Stimulated activated CD4-positive, alpha-beta T cell treated with anti-CD3 and anti-CD28 coated beads, Interleukin-2, amount 100 ng/mL, for 48 hours (primary cell): ENCODE measurements around the gene SDK2.

Experiments used
- DNase-seq, 2 donors: peaks; one replicate each; pipeline ENCODE4 v3.0.0-alpha.2; 2020

The SDK2 gene

DNA sequence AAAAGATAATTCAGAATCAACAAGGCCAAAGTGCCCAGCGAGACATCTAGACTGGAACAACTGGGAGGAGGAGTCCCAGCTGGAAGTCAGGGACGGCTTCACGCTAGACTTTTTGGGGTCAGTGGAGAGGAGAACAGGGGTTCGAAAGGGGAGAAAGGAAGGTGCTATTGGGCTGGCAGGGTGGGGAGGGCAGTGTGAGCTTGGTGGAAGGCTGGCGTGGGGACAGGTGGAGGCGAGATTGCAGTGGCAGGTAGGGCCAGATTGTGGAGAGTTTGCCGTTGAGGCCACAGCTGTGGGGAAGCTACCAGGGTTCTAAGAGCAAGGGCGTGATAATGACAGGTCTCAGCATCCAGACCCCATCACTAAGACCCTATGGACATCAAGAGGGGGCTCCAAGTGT is 10.5 kb downstream of the SDK2 start:
- DNase-seq: no peak

DNA sequence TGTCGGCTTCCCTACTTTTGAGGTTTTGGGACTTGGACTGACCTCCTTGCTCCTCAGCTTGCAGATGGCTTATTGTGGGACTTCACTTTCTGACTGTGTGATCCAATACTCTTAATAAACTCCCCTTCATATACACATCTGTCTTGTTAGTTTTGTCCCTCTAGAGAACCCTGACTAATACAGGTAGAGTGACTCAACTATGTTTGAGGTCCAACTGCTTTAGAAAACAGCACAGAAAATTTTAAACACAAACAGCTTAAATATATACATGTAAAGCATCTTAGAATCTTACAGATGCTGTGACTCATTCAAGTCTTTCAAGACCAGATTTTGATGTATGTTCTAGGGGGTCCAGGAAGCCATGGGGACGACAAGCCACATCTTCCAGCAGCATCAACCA is 11.7 kb downstream of the SDK2 start:
- DNase-seq: no peak

DNA sequence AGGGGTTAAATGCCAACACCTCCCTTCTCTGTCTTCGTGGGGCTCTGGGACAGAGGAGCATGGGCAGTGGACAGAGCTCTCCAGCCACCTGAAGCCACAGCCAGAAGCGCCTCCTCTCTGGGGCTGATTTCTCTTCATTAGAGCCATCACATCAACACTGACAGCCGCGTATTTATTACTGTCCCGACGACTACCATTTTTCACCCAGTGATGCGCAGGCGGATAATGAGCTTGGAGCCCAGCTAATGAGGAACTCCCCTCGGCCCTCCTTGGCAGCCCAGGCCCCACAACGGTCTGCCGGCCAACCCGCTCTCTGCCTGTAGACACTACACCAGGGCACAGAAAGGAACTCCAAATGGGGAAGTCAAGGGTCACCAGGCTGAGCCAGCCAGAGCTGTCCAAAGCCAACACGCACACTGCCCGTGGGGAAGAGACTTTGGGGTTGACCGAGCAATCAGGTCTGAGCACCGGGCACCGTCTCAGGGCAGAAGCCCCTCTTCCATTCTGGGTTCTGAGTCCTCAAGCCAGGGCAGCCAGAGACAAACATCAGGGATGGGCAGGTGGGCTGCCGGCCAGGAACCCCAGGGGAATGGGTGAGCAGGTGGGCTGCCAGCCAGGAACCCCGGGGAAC is 13.2 kb downstream of the SDK2 start:
- DNase-seq: no peak

DNA sequence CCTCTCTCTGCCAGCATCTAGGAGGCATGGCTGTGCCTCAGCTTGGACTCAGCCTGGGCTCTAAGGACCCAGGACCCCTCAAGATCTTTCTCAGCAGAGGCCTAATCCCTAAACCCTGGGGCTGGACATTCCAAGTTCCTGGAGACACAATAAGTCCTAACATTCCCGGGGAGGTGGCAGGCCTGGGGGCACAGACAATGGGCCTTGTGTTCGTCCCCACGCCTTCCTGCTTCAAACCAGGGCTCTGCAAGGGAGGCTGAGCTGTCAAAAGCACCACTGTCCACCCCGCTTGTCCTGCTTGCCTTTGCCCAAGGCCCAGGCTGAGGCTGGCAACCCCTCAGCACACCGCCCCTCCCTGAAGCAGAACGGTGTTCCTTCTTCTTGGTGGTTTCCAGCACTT is 13.7 kb downstream of the SDK2 start:
- DNase-seq: no peak

DNA sequence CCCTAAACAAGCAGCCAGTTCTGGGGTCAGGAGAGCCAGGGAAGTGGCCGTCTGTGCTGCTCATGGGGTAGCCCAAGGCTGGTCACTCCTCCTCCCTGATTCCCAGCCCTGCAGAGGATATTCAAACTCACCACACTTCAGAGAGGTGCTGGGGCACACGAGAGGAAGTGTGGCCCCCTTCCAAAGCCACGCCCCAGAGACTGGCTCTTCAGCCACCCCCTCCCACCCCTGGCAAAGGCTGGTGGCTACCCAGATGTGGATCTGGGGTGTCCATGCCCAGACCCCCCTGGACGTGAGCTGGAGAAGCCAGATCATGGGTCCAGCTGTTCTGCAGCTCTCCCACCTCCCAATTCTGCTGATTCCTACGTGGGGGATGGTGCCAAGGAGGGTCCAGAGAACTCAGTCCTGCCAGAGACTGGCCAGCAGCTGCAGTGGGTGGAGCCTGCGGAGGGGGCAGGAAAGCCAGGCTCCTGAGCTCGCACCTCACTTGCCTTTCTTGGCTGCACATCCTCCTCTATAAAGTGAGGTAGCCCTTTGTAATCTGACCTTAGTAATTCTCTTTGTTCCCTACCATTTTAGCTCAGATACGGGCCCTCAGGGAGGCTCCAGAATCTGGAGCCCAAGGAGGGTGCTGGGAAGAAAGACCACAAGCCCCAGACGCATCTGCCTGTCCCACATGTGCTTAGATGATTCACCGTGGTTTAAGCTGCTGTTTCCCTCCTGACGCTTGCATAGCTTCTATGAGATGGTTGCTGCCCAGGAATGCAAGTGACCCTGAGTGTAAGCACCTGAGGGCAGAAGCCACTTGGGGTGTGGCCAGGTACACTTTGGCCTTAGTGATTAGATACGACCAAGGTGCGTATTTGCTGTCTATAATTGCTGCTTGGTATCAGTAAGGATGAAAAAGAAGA is 15.3 kb downstream of the SDK2 start:
- DNase-seq: no peak

DNA sequence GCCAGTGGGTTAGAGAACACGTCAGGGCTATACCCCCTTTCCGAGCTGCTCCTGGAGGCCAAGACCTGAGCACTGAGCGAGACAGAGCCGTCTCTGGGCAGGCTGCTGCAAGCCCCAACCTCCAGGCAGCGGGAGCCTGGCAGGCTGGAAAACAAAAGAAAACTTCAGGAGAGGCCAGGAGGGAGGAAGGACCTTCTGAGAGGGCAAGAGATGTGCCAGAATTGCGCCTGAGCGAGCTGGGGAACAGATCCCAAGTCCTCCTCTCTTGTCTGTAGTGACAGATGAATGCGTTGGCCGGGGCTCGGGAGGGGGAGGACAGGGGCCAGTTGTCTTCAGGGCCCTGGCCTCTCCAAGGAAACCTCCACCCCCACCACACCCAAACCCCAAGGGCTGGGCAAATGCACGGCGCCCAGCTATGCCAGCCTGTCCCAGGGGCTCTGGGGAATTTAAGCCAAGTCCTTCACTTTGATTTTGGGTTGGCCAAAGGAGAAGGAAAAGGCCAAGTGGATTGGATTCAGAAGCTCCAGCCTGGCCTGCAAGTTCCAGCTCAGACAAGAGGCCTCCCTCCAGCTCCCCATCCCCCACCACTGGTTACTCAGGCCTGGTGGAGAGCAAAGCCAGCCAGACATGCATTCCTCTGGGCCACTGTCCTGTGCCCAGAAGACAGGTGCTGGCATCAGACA is 18.1 kb downstream of the SDK2 start:
- DNase-seq: no peak

DNA sequence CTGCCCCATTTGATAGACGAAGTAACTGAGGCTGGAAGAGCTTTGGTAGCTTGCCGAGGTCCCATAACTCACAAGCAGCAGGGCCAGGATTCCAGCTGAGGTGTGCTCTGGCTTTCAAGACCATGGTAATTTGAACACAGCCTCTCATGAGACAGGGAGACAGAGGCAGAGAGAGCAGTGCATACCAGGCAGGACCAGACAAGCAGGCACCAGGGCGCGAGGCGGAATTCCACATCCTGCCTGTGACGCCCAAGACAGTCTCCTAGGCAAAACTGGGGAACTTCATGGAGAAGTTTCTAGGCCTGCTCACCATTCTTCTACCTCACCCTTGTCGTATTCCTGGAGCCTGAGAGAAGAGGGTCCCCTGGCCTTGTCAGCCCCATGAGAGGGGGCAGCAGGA is 19.2 kb downstream of the SDK2 start:
- DNase-seq: no peak

DNA sequence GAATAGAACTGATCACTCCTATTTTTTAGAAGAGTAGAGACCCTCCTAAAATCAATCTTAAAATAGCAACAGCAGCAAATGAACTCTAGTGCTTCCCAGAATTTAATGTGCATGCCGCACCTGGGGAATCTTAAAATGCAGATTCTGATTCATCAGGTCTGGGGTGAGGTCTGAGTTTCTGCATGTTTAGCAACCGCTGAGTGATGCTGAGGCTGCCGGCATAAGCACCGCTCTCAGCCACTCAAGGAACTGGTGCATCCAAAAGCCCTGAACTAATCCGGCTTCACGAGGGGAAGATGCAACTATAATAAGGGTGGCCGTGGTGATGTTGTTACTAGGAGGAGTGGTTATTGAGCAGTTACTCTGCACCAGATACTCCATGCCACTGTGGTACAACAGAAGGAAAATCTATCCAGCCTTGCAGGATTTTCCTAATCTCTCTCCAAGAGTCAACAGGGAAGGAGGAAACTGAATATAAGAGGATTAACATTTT is 19.7 kb downstream of the SDK2 start:
- no peak for DNase-seq

DNA sequence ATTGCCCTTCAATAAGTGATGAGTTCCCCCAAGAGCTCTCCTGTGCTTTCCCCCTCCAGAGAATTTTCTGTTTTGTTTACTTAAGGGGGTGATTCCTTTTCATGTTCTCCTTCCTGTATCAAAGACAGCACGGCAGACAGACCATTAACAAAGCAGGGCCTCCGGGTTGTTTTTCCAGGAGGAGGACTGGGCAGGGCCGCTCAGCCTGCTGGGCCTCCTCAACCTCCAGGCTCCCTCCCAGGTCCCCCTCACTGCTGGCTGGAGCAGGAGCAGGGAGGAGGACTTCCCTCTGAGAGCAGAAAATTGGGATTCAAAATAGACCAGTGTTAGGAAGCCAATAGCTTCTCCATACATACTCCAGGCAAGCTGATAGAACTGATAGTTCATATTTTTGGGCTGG is 20.4 kb downstream of the SDK2 start:
- DNase-seq: no peak

DNA sequence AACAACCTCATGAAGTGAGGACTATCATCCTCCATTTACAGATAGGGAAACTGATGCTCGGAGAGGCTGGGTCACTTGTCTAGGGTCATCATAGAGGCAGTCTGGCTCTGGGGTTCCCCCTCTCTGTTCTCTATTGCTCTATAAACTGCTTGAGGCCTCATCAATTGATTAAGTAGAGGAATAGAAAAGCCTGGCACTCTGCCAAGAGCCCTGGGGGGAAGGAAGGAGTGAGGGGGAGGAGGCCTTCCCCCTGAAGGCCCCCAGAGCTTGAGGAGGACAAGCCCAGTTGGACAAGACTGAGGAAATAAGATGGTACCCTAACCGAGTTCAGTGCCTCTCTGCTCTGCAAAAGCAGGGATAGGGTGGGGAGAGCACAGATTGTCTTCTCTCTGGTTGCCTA is 21.0 kb downstream of the SDK2 start:
- DNase-seq: no peak

DNA sequence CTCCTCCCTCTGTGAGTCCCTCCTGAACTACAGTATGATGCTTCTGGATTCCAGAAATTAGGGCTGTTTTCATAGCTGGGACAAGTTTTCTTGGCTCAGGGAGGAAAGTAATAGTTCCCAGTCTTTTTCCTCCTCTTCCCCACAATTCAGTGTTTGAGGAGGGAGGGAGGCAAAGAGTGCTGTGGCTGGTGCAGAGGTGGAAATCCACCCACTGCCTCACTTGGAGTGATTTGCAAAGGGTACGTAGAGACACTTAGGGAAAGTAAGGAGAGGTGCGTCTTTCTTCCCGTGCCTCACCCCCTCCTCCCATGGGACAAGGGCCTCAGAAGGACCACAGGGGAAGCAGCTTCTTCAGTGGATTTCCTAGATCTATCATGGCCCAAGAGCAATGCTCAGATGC is 21.9 kb downstream of the SDK2 start:
- DNase-seq: no peak

DNA sequence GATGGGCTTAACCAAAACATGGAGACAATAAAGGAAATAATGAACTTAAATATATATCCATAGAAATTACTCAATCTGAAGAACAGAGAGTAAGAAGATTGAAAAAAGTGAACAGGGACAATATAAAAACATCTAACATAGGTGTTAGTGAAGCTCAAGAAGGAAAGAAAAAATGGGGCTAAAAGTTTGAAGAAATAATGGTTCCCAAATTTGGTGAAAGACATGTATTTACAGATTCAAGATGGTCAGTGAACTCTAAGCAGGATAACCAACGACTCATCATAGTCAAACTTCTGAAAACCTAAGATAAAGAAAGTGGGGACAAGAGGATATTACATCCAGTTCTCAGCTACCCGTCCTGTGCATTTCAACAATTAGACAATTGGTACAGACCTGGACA is 22.6 kb downstream of the SDK2 start:
- DNase-seq: no peak

DNA sequence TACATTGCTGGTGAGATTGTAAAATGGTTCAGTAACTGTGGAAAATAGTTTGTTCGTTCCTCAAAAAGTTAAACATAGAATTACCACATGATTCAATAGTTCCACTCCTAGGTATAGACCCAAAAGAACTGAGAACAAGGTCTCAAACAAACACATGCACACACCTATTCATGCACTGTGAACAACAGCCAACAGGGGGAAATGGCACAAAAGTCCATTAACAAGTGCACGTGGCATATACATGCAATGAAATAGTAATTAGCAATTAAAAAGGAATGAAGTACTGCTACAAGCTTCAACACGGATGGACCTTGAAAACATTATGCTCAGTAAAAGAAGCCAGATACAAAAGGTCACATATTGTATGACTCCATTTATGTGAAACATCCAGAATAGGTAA is 23.8 kb downstream of the SDK2 start:
- DNase-seq: no peak

DNA sequence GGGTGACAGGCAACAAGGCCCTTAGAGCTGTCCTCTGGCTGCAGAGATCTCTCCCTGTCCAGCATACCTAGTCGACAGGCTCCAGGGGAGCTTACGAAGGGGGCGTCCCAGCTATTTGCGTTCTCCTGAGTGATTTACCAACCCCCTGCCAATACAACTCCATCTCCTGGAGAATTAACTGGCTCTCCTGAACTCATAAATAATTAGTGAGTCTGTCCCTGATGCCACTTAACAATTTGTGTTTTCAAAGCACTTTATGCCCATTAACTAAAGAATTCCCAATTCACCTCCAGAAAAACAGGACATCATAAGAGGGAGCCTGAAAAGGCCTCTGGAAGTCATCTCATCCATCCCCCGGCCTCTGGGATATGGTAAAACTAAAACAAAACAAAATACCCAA is 26.7 kb downstream of the SDK2 start:
- DNase-seq: no peak

DNA sequence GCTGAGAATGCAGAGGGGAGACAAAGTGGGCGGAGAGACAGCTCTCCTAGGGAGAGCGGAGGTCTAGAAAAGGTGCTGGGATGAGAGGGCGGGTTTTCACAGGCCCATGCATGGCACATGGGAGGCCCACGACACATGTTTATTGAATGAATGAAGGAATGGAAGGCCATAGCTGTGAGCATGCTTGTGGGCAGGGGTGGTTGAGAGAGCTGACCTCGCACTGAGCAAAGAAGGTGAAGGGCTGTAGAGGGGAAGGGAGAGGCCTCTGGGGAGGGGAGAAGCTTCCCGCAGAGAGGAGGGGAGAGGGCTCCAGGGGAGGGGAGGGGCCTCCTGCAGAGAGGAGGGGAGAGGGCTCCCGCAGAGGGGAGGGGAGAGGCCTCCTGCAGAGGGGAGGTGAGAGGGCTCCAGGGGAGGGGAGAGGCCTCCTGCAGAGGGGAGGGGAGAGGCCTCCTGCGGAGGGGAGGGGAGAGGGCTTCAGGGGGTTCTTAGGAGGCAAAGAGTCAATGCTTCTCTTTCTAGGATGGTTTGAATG is 27.3 kb downstream of the SDK2 start:
- no peak for DNase-seq

DNA sequence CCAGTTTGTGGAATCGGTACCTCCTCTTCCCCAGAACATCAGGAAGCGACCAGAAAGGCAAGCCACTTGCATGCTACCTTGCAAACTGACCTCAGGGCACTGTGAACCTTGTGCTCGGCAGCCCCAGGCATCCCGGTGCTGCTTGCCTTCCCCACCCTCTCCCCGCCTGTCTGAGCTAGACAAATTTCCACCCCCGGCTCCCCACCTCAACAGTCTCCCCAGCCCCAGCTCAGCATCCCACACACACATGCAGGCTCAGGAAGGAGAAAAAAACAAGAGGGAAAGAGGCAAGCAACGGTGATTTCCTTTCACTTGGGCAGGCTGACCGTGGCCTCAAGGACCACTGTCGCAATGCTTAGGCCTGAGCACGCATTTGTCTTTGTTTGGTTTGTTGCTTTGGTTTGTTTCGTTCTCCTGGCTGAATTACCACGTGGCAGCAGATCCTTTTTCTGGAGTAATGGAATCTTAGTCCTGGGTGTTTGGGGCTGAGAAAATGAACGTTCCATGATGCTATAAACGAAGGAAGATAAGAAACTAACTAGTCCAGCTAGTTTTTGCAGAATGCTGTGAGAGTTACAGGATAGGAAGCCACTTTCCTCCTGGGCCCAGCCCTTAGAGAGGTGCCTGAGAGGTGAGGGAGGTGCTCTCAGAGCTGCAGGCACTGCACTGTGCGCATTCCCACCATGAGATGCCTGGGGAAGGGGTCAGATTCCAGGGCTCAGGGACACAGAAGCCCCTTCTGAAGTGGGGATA is 27.9 kb downstream of the SDK2 start:
- DNase-seq: no peak

DNA sequence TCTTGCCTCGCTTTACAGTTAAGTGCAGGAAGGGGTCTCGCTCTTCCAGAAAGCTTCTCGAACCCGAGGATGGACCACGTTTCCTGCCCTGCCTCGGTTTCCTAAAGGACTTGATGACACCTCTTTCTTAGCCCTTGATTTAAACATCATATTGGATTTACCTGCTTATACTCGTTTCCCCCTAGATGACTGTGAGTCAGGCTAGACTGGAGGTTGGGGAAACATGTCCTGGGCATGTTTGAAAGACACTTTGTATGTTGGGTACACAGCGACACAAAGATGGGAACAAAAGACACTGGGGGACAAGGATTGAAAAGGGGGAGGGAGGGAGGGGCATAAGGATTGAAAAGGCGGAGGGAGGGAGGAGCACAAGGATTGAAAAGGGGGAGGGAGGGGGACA is 30.0 kb downstream of the SDK2 start:
- no peak for DNase-seq

DNA sequence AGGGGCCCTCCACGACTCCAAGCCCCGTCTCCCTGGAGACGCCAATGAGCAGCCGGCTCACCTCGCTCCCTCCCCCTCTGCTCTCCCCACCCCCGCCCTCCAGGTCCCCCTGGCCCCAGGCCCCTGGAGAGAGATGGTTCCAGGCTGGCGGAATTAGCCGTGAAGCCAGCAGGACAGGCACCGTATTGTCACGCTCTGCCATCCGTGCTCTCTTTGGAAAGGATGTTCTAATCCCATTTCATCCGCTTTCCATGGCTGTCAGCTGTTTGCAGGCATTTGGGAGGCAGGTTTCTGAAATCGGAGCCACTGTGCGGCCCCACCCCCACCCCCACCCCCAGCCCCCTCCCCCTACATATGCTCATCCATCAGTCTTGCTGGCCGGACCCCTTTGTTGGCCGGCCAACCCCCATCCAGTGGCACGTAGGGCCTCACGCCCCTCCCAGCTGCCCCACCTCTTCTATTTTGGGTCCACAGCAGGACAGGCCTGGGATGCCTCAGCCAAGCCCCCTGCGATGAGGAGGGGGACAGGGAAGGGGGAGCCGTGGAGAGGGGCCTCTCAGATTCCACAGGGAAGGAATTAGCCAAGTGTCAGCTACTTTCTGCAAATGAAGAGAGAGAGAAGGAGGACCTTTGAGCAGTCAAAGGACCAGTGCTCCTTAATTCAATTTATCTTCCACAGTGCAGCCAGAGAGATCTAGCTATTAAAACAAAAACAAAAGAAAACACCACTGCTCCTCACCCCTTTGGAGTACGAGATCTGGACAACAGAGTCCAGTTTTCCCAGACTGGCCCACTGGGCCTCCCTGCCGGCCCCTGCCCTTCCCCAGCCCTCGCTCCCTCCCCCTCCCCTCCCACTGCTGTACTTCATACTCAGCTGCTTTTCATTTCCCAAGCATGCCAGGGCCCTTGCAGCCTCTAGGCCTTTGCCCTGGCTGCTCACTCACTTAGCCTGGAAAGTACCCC is 30.7 kb downstream of the SDK2 start:
- no peak for DNase-seq

DNA sequence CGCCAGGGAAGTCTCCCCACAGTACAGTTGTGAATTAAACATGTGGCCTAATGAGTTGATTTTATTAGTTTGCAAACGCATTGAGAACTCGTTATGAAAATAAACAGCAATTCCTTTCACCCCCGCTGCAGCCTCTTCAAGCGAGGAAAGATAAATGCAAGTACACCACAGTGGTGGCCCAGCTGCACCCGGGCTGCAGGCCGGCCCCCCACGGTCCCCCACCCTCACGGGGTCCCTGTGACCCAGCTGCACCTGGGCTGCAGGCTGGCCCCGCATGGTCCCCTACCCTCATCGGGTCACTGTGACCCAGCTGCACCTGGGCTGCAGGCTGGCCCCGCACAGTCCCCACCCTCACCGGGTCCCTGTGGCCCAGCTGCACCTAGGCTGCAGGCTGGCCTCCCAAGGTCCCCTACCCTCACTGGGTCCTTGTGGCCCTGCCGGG is 32.2 kb downstream of the SDK2 start:
- no peak for DNase-seq

DNA sequence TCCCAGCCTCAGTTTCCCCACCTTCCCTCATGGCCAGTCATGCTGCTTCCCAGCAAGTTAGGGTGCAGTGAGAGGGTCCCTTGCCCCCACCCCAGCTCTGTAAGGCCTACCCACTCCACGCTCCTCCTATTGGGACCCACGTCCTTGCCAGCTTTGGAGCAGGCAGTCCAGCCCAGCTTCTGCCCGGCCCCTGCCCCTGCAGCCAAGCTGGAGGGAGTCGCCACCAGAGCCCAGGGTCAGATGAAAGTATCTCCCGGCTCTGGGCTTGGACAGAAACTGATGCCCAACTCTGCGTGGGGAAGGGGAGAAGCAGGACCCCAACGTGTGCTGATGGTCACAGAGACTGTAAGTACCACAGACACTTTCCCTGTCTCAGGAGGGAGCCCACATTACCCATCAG is 32.6 kb downstream of the SDK2 start:
- no peak for DNase-seq

DNA sequence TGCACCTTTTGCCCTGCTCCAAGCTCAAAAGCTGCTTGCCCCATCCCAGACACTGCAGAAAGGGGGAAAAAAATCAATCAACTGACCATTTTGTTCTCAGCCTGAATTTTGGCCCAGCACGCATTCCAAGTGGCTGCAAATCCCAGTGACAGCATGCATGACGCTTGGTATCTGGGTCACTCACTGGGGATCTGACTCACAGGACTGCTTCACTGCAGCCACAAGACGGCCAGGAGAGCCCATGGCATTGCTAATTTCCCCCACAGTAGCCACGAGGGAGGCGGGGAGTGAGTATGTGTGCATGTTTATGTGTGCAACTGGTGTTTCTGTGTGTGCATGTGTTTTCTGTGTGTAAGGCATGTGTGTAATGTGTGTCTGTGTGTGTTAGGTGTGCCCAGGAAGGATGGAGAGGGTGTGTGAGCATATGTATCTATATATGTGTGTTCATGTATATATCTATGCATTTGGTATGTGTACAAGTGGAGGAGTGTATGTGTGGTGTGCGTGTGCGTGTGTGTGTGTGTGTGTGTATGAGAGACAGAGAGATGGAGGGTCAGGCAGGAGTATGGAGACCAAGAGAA is 33.8 kb downstream of the SDK2 start:
- DNase-seq: no peak
